Ascending aorta (tissue), 2 donors: ENCODE measurements around the gene SLC48A1. TPM values are rescaled to one million over a fixed set of nuclear protein-coding genes. Genes with fewer than 3 reads are reported as not detected.

Experiments
- DNase-seq, 2 donors: peaks; one replicate each; pipeline ENCODE4 v3.0.0-alpha.2; 2019; ENCODE audit warnings: low spot score in 2 of 2
- H3K27ac ChIP-seq, 2 donors: fragments of 200-600 bp; sonication (generic); one replicate each; pipeline ENCODE4 v1.5.1; 2016 to 2017; ENCODE audit warnings: mild to moderate bottlenecking in 1 of 2
- H3K27me3 ChIP-seq: fragments of 200-600 bp; sonication (generic); one replicate; pipeline ENCODE4 v1.5.1; 2017
- H3K36me3 ChIP-seq, 2 donors: fragments of 200-600 bp; sonication (generic); one replicate each; pipeline ENCODE4 v1.5.1; 2016
- H3K4me1 ChIP-seq, 2 donors: fragments of 200-600 bp; sonication (generic); one replicate each; pipeline ENCODE4 v1.5.1; 2016 to 2017; ENCODE audit warnings: mild to moderate bottlenecking in 1 of 2
- H3K4me3 ChIP-seq, 2 donors: fragments of 200-600 bp; sonication (generic); one replicate each; pipeline ENCODE4 v1.5.1; 2016 to 2017; ENCODE audit warnings: mild to moderate bottlenecking in 1 of 2
- H3K9me3 ChIP-seq, 2 donors: fragments of 200-600 bp; sonication (generic); one replicate each; pipeline ENCODE4 v1.5.1; 2016
- CTCF ChIP-seq, 3 experiments: fragments of 200-600 bp in 2 of 3; fragments of 450-650 bp in 1 of 3; sonication (generic) in 2 of 3; IDR thresholded peaks; one replicate each; pipeline ENCODE4 v1.5.1; 2016 to 2019; ENCODE audit warnings: antibody characterized with exemption in 3 of 3, mild to moderate bottlenecking in 1 of 3, moderate library complexity in 1 of 3
- intact Hi-C: fragments of 100-400 bp; cut with DNase I; formaldehyde crosslinking; loops from one replicate; pipeline ENCODE4 v1.15.1; 2023
- total RNA-seq: library from RNA; depleted of rRNA; stranded (reverse); fragments of >200 nt; gene quantifications from one replicate; pipeline ENCODE4 v1.1.0, GENCODE V29; 2016

SLC48A1 gene
- total RNA-seq, 1 donor from 2014 or later: 144 TPM

- H3K9me3 ChIP-seq: no peaks in the 10 kb centered on the region
- intact Hi-C loops: no loop called here
- peaks cover 19 to 22% of the 10 kb centered on the region in 2 donors for H3K36me3 ChIP-seq
- H3K27ac ChIP-seq: peak overlapping the region; percentile 87 to 94
- TF ChIP-seq CTCF (IDR thresholded peaks at IDR 0.05): no peak
- no peaks in the 10 kb centered on the region for H3K27me3 ChIP-seq
- H3K4me3 ChIP-seq: peak overlapping the region; percentile 2 to 81
- H3K4me1 ChIP-seq: peaks cover 32 to 64% of the 10 kb centered on the region in 2 donors
- no peak for DNase-seq
Observed at GRCh38 chr12:47754881-47755280, 18.2 kb upstream of the SLC48A1 start.

DNA sequence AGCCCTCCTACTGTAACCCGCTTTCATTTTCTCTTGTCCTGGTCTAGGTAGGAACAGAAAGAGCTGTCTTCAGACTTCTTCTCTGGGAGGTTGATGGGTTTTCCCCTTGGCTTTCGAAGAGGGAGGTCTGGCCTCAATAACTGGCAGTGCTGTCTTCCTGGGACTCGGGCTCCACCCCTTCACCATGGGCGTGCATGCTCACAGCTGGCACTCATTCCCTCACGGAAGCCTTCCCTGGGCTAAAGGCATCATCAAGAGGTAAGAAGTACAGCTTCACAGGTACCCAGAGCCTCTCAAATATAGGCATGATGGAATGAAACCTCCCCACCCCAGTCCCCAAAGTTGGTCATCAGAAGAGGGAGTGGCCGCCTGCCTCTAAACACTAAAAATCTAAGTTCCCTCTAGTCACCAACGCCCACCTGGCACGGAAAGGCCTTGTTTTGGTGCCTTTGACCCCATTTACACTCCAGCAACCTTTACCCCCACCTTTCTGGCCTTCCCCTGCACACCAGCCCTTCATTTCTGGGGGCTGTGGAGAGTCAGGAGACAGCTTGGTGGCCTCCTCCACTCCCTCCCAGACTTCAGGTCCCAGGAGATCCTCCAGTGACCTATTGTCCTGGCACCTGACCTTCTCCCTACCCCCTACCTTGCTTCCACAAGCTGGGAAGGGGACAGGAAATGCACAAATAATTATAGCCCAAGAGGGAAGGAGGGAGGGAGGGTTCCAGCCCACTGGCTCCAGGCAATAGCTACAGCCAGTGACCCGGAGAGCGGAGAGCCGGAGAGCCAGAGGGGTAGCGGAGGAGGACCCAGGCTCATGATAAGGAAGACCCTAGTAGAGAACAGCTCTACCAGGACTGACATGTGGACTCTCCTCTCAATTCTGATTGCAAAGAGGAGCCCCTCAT is 17.1 kb upstream of the SLC48A1 start:
- peaks cover 9 to 12% of the 10 kb centered on the region in 2 donors for H3K36me3 ChIP-seq
- no peak for TF ChIP-seq CTCF (IDR thresholded peaks at IDR 0.05)
- H3K4me1 ChIP-seq: peaks cover 32 to 63% of the 10 kb centered on the region in 2 donors
- H3K9me3 ChIP-seq: no peaks in the 10 kb centered on the region
- no peaks in the 10 kb centered on the region for H3K27me3 ChIP-seq
- H3K4me3 ChIP-seq: peak overlapping the region; percentile 80 to 81
- intact Hi-C loops: no loop called here
- peak overlapping the region; percentile 87 to 94 for H3K27ac ChIP-seq
- DNase-seq: no peak

GRCh38 chr12:47757364-47757839 is 15.6 kb upstream of the SLC48A1 start:
- no peak for TF ChIP-seq CTCF (IDR thresholded peaks at IDR 0.05)
- intact Hi-C loops: no loop called here
- H3K4me1 ChIP-seq: peaks cover 28 to 49% of the 10 kb centered on the region in 2 donors
- peak overlapping the region; percentile 80 to 81 for H3K4me3 ChIP-seq
- H3K9me3 ChIP-seq: no peaks in the 10 kb centered on the region
- peak overlapping the region; percentile 87 to 94 for H3K27ac ChIP-seq
- no peak for DNase-seq
- no peaks in the 10 kb centered on the region for H3K36me3 ChIP-seq
- H3K27me3 ChIP-seq: no peaks in the 10 kb centered on the region

- Histone ChIP-seq H3K36me3 (no peaks in the 10 kb centered on the region), H3K9me3 (no peaks in the 10 kb centered on the region), H3K4me1 (peaks cover 22 to 42% of the 10 kb centered on the region in 2 donors), H3K27ac (peak overlapping the region; percentile 87 to 94), H3K27me3 (no peaks in the 10 kb centered on the region), H3K4me3 (peak overlapping the region; percentile 80 to 81)
- no peak for TF ChIP-seq CTCF (IDR thresholded peaks at IDR 0.05)
- intact Hi-C loops: no loop called here
- no peak for DNase-seq
Observed at GRCh38 chr12:47757840-47758583, 15.0 kb upstream of the SLC48A1 start.

- no peaks in the 10 kb centered on the region for H3K9me3 ChIP-seq
- TF ChIP-seq CTCF (IDR thresholded peaks at IDR 0.05): no peak
- peak overlapping the region; percentile 87 to 94 for H3K27ac ChIP-seq
- peak overlapping the region; percentile 80 to 81 for H3K4me3 ChIP-seq
- peaks cover 22 to 40% of the 10 kb centered on the region in 2 donors for H3K4me1 ChIP-seq
- no peak for DNase-seq
- H3K27me3 ChIP-seq: no peaks in the 10 kb centered on the region
- no peaks in the 10 kb centered on the region for H3K36me3 ChIP-seq
- intact Hi-C loops: no loop called here
Observed at GRCh38 chr12:47758584-47758833, 14.5 kb upstream of the SLC48A1 start.
